K562 (cell line): ENCODE results near the gene CBY2. TPM values are rescaled to one million over a fixed set of nuclear protein-coding genes. Genes with fewer than 3 reads are reported as not detected.

Experiments used
- ATAC-seq: fragments of 200-7000 bp; cut with Tn5 transposase; 3 replicates; pipeline ENCODE4 v1.9.1; 2020; ENCODE audit warnings: moderate library complexity
- BruUV-seq: library from RNA; stranded (reverse); fragments of 400-500 nt; replicated peaks from 2 replicates; lab custom pipeline; 2021; lab: Mats Ljungman, UMichigan
- CTCF ChIA-PET: fragments of 300-600 bp; formaldehyde crosslinking; extraction: SDS; loops from one replicate; lab custom pipeline; 2021; ENCODE audit warnings: low intra/inter-chr PET ratio; lab: Yijun Ruan, JAX
- POLR2A ChIA-PET: fragments of 300-600, 350-650 bp; sonication (Branson Sonifier 250); formaldehyde crosslinking; extraction: SDS; loops from one replicate; lab custom pipeline; 2021; ENCODE audit warnings: antibody characterized with exemption, inconsistent platforms; lab: Yijun Ruan, JAX
- DNase-seq, 4 experiments: peaks; one replicate each; pipeline versions ENCODE4 v3.0.0 to v3.0.0-alpha.2; 2011 to 2018; ENCODE audit warnings: low spot score in 3 of 4, mixed read lengths in 3 of 4; ENCODE audit errors: extremely low read depth in 1 of 4
- FAIRE-seq: peaks from 2 replicates; lab custom pipeline; 2011; peaks lifted over from hg19 to GRCh38; lab: Jason Lieb, UNC
- H2AFZ ChIP-seq: 2 replicates; pipeline ENCODE4 v1.6.0; 2011; ENCODE audit warnings: low read depth, low read length, control low read depth, inconsistent platforms
- H3K27ac ChIP-seq: fragments of 200-600 bp; 3 replicates; pipeline ENCODE4 v1.8.0; 2011; ENCODE audit warnings: low read depth, mild to moderate bottlenecking, control low read depth, inconsistent platforms, low read length, moderate library complexity, mixed read lengths; ENCODE audit errors: extremely low read depth
- H3K27me3 ChIP-seq, 2 experiments: fragments of 300-600 bp in 1 of 2; 2 replicates in 1 of 2; 3 replicates in 1 of 2; pipeline versions ENCODE4 v1.6.0 to v1.8.0; 2011; ENCODE audit warnings: inconsistent platforms in 2 of 2, low read length in 2 of 2, mild to moderate bottlenecking in 1 of 2, mixed read lengths in 1 of 2, moderate library complexity in 1 of 2; ENCODE audit not compliant: control insufficient read depth in 2 of 2, insufficient read depth in 2 of 2
- H3K36me3 ChIP-seq: fragments of 300-600 bp; 3 replicates; pipeline ENCODE4 v1.8.0; 2011; ENCODE audit warnings: mild to moderate bottlenecking, low read length, inconsistent platforms; ENCODE audit not compliant: control insufficient read depth, insufficient read depth
- H3K4me1 ChIP-seq, 2 experiments: fragments of 200-600 bp in 1 of 2; replicated peaks in 1 of 2; 2 replicates in 1 of 2; 3 replicates in 1 of 2; pipeline versions ENCODE4 v1.5.1 to v1.8.0; 2011; ENCODE audit warnings: inconsistent platforms in 2 of 2, low read length in 2 of 2, mild to moderate bottlenecking in 1 of 2, mixed read lengths in 1 of 2, moderate library complexity in 1 of 2; ENCODE audit not compliant: control insufficient read depth in 2 of 2, insufficient read depth in 2 of 2
- H3K4me2 ChIP-seq: 2 replicates; pipeline ENCODE4 v1.6.1; 2011; ENCODE audit warnings: low read length, control low read depth, inconsistent platforms, mixed read lengths; ENCODE audit not compliant: insufficient read depth
- H3K4me3 ChIP-seq: fragments of 200-600 bp; sonication (generic), shearing (Covaris generic); 2 replicates; pipeline ENCODE4 v1.5.1; 2016; ENCODE audit warnings: control low read depth, inconsistent platforms
- H3K79me2 ChIP-seq: fragments of 200-600 bp; 3 replicates; pipeline ENCODE4 v1.8.0; 2011; ENCODE audit warnings: low read length, inconsistent platforms; ENCODE audit not compliant: control insufficient read depth, insufficient read depth
- H3K9ac ChIP-seq, 2 experiments: 2 replicates each; pipeline versions ENCODE4 v1.6.0 to v1.6.1; 2011; ENCODE audit warnings: low read depth in 2 of 2, low read length in 2 of 2, control low read depth in 1 of 2, inconsistent platforms in 1 of 2, mild to moderate bottlenecking in 1 of 2, mixed read lengths in 1 of 2; ENCODE audit not compliant: insufficient read depth in 1 of 2
- H3K9me1 ChIP-seq: one replicate; pipeline ENCODE4 v1.6.0; 2011; ENCODE audit warnings: inconsistent platforms, mild to moderate bottlenecking, low read length, moderate library complexity; ENCODE audit not compliant: control insufficient read depth, insufficient read depth
- H3K9me3 ChIP-seq: replicated peaks from 2 replicates; pipeline ENCODE4 v1.5.1; 2011; ENCODE audit warnings: low read depth, low read length, inconsistent platforms; ENCODE audit not compliant: control insufficient read depth, insufficient read depth
- H4K20me1 ChIP-seq: replicated peaks from 2 replicates; pipeline ENCODE4 v1.6.1; 2011; ENCODE audit warnings: low read length, inconsistent platforms, mixed read lengths; ENCODE audit not compliant: control insufficient read depth, insufficient read depth
- ELF1 ChIP-seq: fragments of 200-800 bp; sonication (Bioruptor generic); IDR thresholded peaks from 2 replicates; pipeline ENCODE4 v1.6.1; 2016; ENCODE audit warnings: missing genetic modification characterization, missing compliant biosample characterization
- POLR2G ChIP-seq: fragments of 200-400 bp; formaldehyde crosslinking; IDR thresholded peaks from 2 replicates; pipeline ENCODE4 v1.6.1; 2017; ENCODE audit warnings: low read depth, mild to moderate bottlenecking, antibody characterized with exemption, low read length, moderate library complexity
- ZBTB8A ChIP-seq: fragments of 450-650 bp; IDR thresholded peaks from 2 replicates; pipeline ENCODE4 v1.6.1; 2018; ENCODE audit warnings: mild to moderate bottlenecking, moderate library complexity; ENCODE audit not compliant: partially characterized antibody
- ZKSCAN8 ChIP-seq: fragments of 200-800 bp; sonication (Bioruptor generic); IDR thresholded peaks from 2 replicates; pipeline ENCODE4 v1.6.1; 2016; ENCODE audit warnings: missing genetic modification characterization, missing compliant biosample characterization
- ZNF512 ChIP-seq: IDR thresholded peaks from 2 replicates; pipeline ENCODE4 v1.6.1; 2016; ENCODE audit warnings: missing genetic modification characterization, missing compliant biosample characterization
- WGBS: fragments of 100-300 bp; shearing (Covaris generic); methylation state at CpG from one replicate; pipeline ENCODE4 v1.1.6; 2016; ENCODE audit warnings: low coverage, mixed read lengths; ENCODE audit not compliant: insufficient coverage; ENCODE audit errors: missing lambda C conversion rate; 5-methylcytosine and 5-hydroxymethylcytosine counted together
- in situ Hi-C: fragments of 300-500 bp; cut with MboI; formaldehyde crosslinking; loops from 4 replicates; pipeline ENCODE4 v1.15.0; 2018; ENCODE audit warnings: inconsistent platforms, mixed read lengths
- intact Hi-C: fragments of 100-400 bp; cut with micrococcal nuclease; formaldehyde crosslinking; loops from 2 replicates; pipeline ENCODE4 v1.14.2; 2022
- polyA plus RNA-seq, 8 experiments: library from polyadenylated mRNA; depleted of rRNA in 4 of 8; stranded (reverse) in 5 of 8; unstranded in 3 of 8; fragments of >200 nt; fragmentation: Nextera tagmentation in 2 of 8; fragmentation: Illumina TruSeq in 1 of 8; extraction: Ambion mirVana in 2 of 8; extraction: Trizol in 1 of 8; gene quantifications; 2 replicates each; pipeline versions ENCODE4 v1.2.1 to v1.2.3, GENCODE V29; 2011 to 2014; ENCODE audit warnings: inconsistent platforms in 1 of 8, missing spikeins in 1 of 8
- total RNA-seq, 7 experiments: library from RNA; depleted of rRNA in 6 of 7; stranded (reverse); fragments of >200 nt in 6 of 7; fragmentation: Illumina TruSeq in 2 of 7; extraction: Trizol in 2 of 7; gene quantifications; 2 replicates each; pipeline versions ENCODE4 v1.2.1 to v1.2.3, GENCODE V29; 2011 to 2021; ENCODE audit warnings: low replicate concordance in 1 of 7

CBY2 gene
- total and polyA plus RNA-seq, 9 of the 15 experiments (the other 6 are each of a cell fraction or from before 2014, with no cell fraction given), result 0.09 TPM; not detected in 8

GRCh38 chr13:45718992-45719391, 16.9 kb downstream of the CBY2 start:
- POLR2A ChIA-PET, result interaction anchor here (0.7 kb wide), 1 partner anchor 91 kb away, joined by 3 read pairs; no protein-coding TSS in a partner anchor
- Histone ChIP-seq H3K79me2 (no peaks in the 10 kb centered on the region), H3K4me3 (no peak overlapping the region), H3K27me3 (peaks cover 0 to 6% of the 10 kb centered on the region in 2 experiments; a peak in 2 of 5 replicates), H3K9ac (no peak overlapping the region), H3K9me3 (no peaks in the 10 kb centered on the region), H3K36me3 (no peaks in the 10 kb centered on the region), H3K4me1 (no peaks in the 10 kb centered on the region), H3K9me1 (no peaks in the 10 kb centered on the region), H2AFZ (no peak overlapping the region), H3K27ac (no peak overlapping the region), H3K4me2 (no peak overlapping the region), H4K20me1 (no peaks in the 10 kb centered on the region)
- FAIRE-seq (no peak), DNase-seq (no peak), ATAC-seq (no peak)
- in situ Hi-C loops, result loop anchor here (25.0 kb wide), 1 partner anchor 357 kb away; no protein-coding TSS in a partner anchor
- BruUV-seq, result no TSS peak
- intact Hi-C loops, result loop anchor here (1.0 to 5.0 kb wide), 2 partner anchors 96 to 347 kb away; no protein-coding TSS in a partner anchor
- WGBS, result 0% methylated on average over 1 of the region's 1 CpG
- TF ChIP-seq ZNF512 (tag) (no peak), ZBTB8A (no peak), ELF1 (tag) (no peak), ZKSCAN8 (CRISPR knock-in tag) (no peak), POLR2G (no peak)
- CTCF ChIA-PET, result interaction anchor here (2.1 kb wide), 1 partner anchor 95 kb away, joined by 15 read pairs; no protein-coding TSS in a partner anchor
